H1 (cell line): ENCODE measurements around the gene TBP. TPM values are rescaled to one million over a fixed set of nuclear protein-coding genes. Genes with fewer than 3 reads are reported as not detected.

Experiments
- CTCF ChIA-PET: fragments of 300-600 bp; sonication (Branson Sonifier 250); formaldehyde crosslinking; loops from one replicate; lab custom pipeline; 2021; ENCODE audit not compliant: partially characterized antibody; lab: Charles Lee
- POLR2A ChIA-PET: fragments of 300-600 bp; sonication (Branson Sonifier 250); formaldehyde crosslinking; loops from one replicate; lab custom pipeline; 2021; ENCODE audit warnings: inconsistent platforms; ENCODE audit not compliant: partially characterized antibody; lab: Charles Lee
- DNase-seq, 2 experiments: peaks; one replicate each; pipeline versions ENCODE4 v3.0.0 to v3.0.0-alpha.2; 2010 to 2022; ENCODE audit warnings: low spot score in 2 of 2, low read depth in 1 of 2, mixed read lengths in 1 of 2
- FAIRE-seq: peaks from 2 replicates; lab custom pipeline; 2011; peaks lifted over from hg19 to GRCh38; lab: Jason Lieb, UNC
- H2AFZ ChIP-seq: 2 replicates; pipeline ENCODE4 v1.8.1; 2012; ENCODE audit warnings: low read length, inconsistent platforms
- H2AK5ac ChIP-seq: 2 replicates; pipeline ENCODE4 v1.6.1; 2013; ENCODE audit warnings: low read depth, low read length
- H2BK120ac ChIP-seq: replicated peaks from 2 replicates; pipeline ENCODE3; 2013; ENCODE audit warnings: low read depth, low read length, inconsistent platforms
- H2BK12ac ChIP-seq: 2 replicates; pipeline ENCODE4 v1.6.1; 2013; ENCODE audit warnings: low read depth, low read length
- H2BK15ac ChIP-seq: 2 replicates; pipeline ENCODE4 v1.6.1; 2013; ENCODE audit warnings: low read length
- H2BK20ac ChIP-seq: 2 replicates; pipeline ENCODE4 v1.6.1; 2013; ENCODE audit warnings: low read length
- H2BK5ac ChIP-seq: 2 replicates; pipeline ENCODE4 v1.6.1; 2013; ENCODE audit warnings: low read depth, low read length
- H3K14ac ChIP-seq: 2 replicates; pipeline ENCODE4 v1.6.1; 2013; ENCODE audit warnings: inconsistent platforms; ENCODE audit not compliant: insufficient read length
- H3K18ac ChIP-seq: 2 replicates; pipeline ENCODE4 v1.6.1; 2013; ENCODE audit warnings: low read length; ENCODE audit errors: extremely low read depth
- H3K23ac ChIP-seq: 2 replicates; pipeline ENCODE4 v1.6.1; 2013; ENCODE audit warnings: inconsistent platforms; ENCODE audit not compliant: insufficient read length
- H3K23me2 ChIP-seq: 2 replicates; pipeline ENCODE4 v1.6.1; 2013; ENCODE audit warnings: low read depth, low read length
- H3K27ac ChIP-seq: 2 replicates; pipeline ENCODE4 v1.6.1; 2011; ENCODE audit warnings: low read depth, low read length, inconsistent platforms
- H3K27me3 ChIP-seq, 4 experiments: replicated peaks in 1 of 4; 1 replicate in 1 of 4; 2 replicates in 3 of 4; pipeline versions ENCODE4 v1.6.1 to v1.8.1; 2011 to 2013; ENCODE audit warnings: low read length in 3 of 4, mild to moderate bottlenecking in 3 of 4, inconsistent platforms in 2 of 4, mixed read lengths in 2 of 4, moderate library complexity in 1 of 4; ENCODE audit not compliant: control insufficient read depth in 3 of 4, insufficient read depth in 3 of 4; ENCODE audit errors: extremely low read depth in 1 of 4
- H3K36me3 ChIP-seq, 4 experiments: 2 replicates each; pipeline versions ENCODE4 v1.6.1 to v1.8.1; 2011 to 2013; ENCODE audit warnings: mild to moderate bottlenecking in 4 of 4, low read length in 3 of 4, moderate library complexity in 2 of 4, control low read depth in 1 of 4, inconsistent platforms in 1 of 4; ENCODE audit not compliant: insufficient read depth in 4 of 4, control insufficient read depth in 2 of 4
- H3K4ac ChIP-seq: replicated peaks from 2 replicates; pipeline ENCODE3; 2013; ENCODE audit warnings: low read length, low read depth, mixed read lengths, inconsistent platforms; ENCODE audit not compliant: insufficient read length
- H3K4me1 ChIP-seq, 4 experiments: replicated peaks in 1 of 4; 1 replicate in 1 of 4; 2 replicates in 3 of 4; pipeline versions ENCODE4 v1.6.1 to v1.8.1; 2011 to 2013; ENCODE audit warnings: low read length in 3 of 4, inconsistent platforms in 2 of 4, mixed read lengths in 1 of 4; ENCODE audit not compliant: insufficient read depth in 4 of 4, control insufficient read depth in 3 of 4
- H3K4me2 ChIP-seq, 2 experiments: 2 replicates each; pipeline versions ENCODE4 v1.6.1 to v1.8.1; 2011 to 2013; ENCODE audit warnings: low read depth in 2 of 2, low read length in 2 of 2, control low read depth in 1 of 2, inconsistent platforms in 1 of 2, mild to moderate bottlenecking in 1 of 2; ENCODE audit not compliant: insufficient read depth in 1 of 2
- H3K4me3 ChIP-seq, 4 experiments: fragments of 200-600, 300-600 bp in 1 of 4; sonication (generic), shearing (Covaris generic), sonication (Bioruptor Twin) in 1 of 4; 2 replicates each; pipeline versions ENCODE4 v1.5.1 to v1.8.1; 2011 to 2016; ENCODE audit warnings: low read length in 4 of 4, low read depth in 3 of 4, control low read depth in 2 of 4, inconsistent platforms in 2 of 4, mild to moderate bottlenecking in 2 of 4, mixed read lengths in 1 of 4, moderate library complexity in 1 of 4; ENCODE audit not compliant: insufficient read depth in 2 of 4; ENCODE audit errors: extremely low read depth in 1 of 4
- H3K56ac ChIP-seq: replicated peaks from 2 replicates; pipeline ENCODE3; 2013; ENCODE audit warnings: low read depth, mild to moderate bottlenecking, mixed read lengths, low read length, inconsistent platforms; ENCODE audit not compliant: insufficient read length
- H3K79me1 ChIP-seq: 2 replicates; pipeline ENCODE4 v1.6.1; 2013; ENCODE audit warnings: low read depth, low read length, control low read depth
- H3K79me2 ChIP-seq, 2 experiments: 2 replicates each; pipeline versions ENCODE4 v1.6.1 to v1.8.1; 2012 to 2013; ENCODE audit warnings: low read length in 2 of 2, mild to moderate bottlenecking in 2 of 2, inconsistent platforms in 1 of 2; ENCODE audit not compliant: insufficient read depth in 2 of 2, control insufficient read depth in 1 of 2
- H3K9ac ChIP-seq, 4 experiments: replicated peaks in 1 of 4; 1 replicate in 1 of 4; 2 replicates in 3 of 4; pipeline versions ENCODE4 v1.6.1 to v1.8.1; 2011 to 2013; ENCODE audit warnings: low read depth in 3 of 4, low read length in 3 of 4, control low read depth in 2 of 4, mild to moderate bottlenecking in 2 of 4, moderate library complexity in 2 of 4, inconsistent platforms in 1 of 4; ENCODE audit errors: extremely low read depth in 1 of 4
- H3K9me3 ChIP-seq, 2 experiments: 2 replicates each; pipeline versions ENCODE4 v1.6.1 to v1.8.1; 2012 to 2013; ENCODE audit warnings: mild to moderate bottlenecking in 2 of 2, moderate library complexity in 2 of 2, control low read depth in 1 of 2, inconsistent platforms in 1 of 2, low read depth in 1 of 2, low read length in 1 of 2, mixed read lengths in 1 of 2; ENCODE audit not compliant: insufficient read depth in 2 of 2
- H4K20me1 ChIP-seq, 2 experiments: replicated peaks in 1 of 2; 2 replicates each; pipeline versions ENCODE3 to v1.8.1; 2011 to 2013; ENCODE audit warnings: inconsistent platforms in 2 of 2, low read length in 2 of 2, mild to moderate bottlenecking in 1 of 2; ENCODE audit not compliant: insufficient read depth in 2 of 2, control insufficient read depth in 1 of 2
- H4K5ac ChIP-seq: 2 replicates; pipeline ENCODE4 v1.6.1; 2013; ENCODE audit warnings: low read length, low read depth, mixed read lengths, inconsistent platforms; ENCODE audit not compliant: insufficient read length
- H4K8ac ChIP-seq: 2 replicates; pipeline ENCODE4 v1.8.0; 2013; ENCODE audit warnings: mild to moderate bottlenecking, moderate library complexity, low read length, inconsistent platforms; ENCODE audit not compliant: insufficient read depth; ENCODE audit errors: extremely low read depth
- H4K91ac ChIP-seq: replicated peaks from 2 replicates; pipeline ENCODE3; 2013; ENCODE audit warnings: low read length, mixed read lengths, inconsistent platforms; ENCODE audit not compliant: insufficient read length
- ASH2L ChIP-seq: fragments of 200-600, 300-600 bp; sonication (generic); IDR thresholded peaks from one replicate; pipeline ENCODE4 v1.7.1; 2017; ENCODE audit warnings: low read length
- CEBPB ChIP-seq: IDR thresholded peaks from 2 replicates; pipeline ENCODE4 v1.6.1; 2012; ENCODE audit warnings: low read depth, low read length
- GABPA ChIP-seq: IDR thresholded peaks from 2 replicates; pipeline ENCODE4 v1.6.1; 2011; ENCODE audit warnings: mild to moderate bottlenecking, low read length, moderate library complexity, borderline replicate concordance; ENCODE audit not compliant: insufficient read depth
- HDAC2 ChIP-seq, 2 experiments: fragments of 300-600 bp in 1 of 2; sonication (generic) in 1 of 2; IDR thresholded peaks; 2 replicates each; pipeline ENCODE4 v1.6.1; 2011 to 2012; ENCODE audit warnings: low read depth in 2 of 2, low read length in 2 of 2, mild to moderate bottlenecking in 2 of 2, moderate library complexity in 2 of 2, borderline replicate concordance in 1 of 2, inconsistent platforms in 1 of 2
- JUN ChIP-seq: IDR thresholded peaks from 2 replicates; pipeline ENCODE4 v1.6.1; 2011; ENCODE audit warnings: low read depth, mild to moderate bottlenecking, improper control_type of control experiment, low read length
- KDM4A ChIP-seq: IDR thresholded peaks from one replicate; pipeline ENCODE4 v1.7.1; 2012; ENCODE audit warnings: low read depth, mild to moderate bottlenecking, moderate library complexity, low read length, inconsistent platforms; ENCODE audit not compliant: severe bottlenecking
- MAX ChIP-seq: IDR thresholded peaks from 2 replicates; pipeline ENCODE4 v1.6.1; 2012; ENCODE audit warnings: inconsistent platforms
- POLR2A ChIP-seq, 2 experiments: IDR thresholded peaks; 1 replicate in 1 of 2; 2 replicates in 1 of 2; pipeline ENCODE4 v1.6.1; 2011; ENCODE audit warnings: low read depth in 2 of 2, low read length in 2 of 2, mild to moderate bottlenecking in 2 of 2; ENCODE audit errors: control extremely low read depth in 1 of 2
- RFX5 ChIP-seq: IDR thresholded peaks from 2 replicates; pipeline ENCODE4 v1.6.1; 2011; ENCODE audit warnings: low read depth, low read length, improper control_type of control experiment, borderline replicate concordance
- RNF2 ChIP-seq: fragments of 200-900, 300-1000 bp; sonication (generic); IDR thresholded peaks from 2 replicates; pipeline ENCODE4 v1.7.1; 2016; ENCODE audit warnings: borderline replicate concordance, low read depth, mild to moderate bottlenecking, antibody characterized with exemption, low read length; ENCODE audit not compliant: poor library complexity, severe bottlenecking; ENCODE audit errors: missing control alignments
- TBP ChIP-seq: IDR thresholded peaks from 2 replicates; pipeline ENCODE4 v1.6.1; 2011; ENCODE audit warnings: low read depth, low read length, improper control_type of control experiment
- YY1 ChIP-seq: IDR thresholded peaks from 2 replicates; pipeline ENCODE4 v1.6.1; 2011; ENCODE audit warnings: low read depth, mild to moderate bottlenecking, low read length
- WGBS, 2 experiments: shearing (Covaris generic) in 1 of 2; methylation state at CpG; one replicate each; pipeline versions ENCODE4 v1.1.6 to v1.1.7; 2013 to 2015; ENCODE audit warnings: low lambda C conversion rate in 2 of 2, mixed read lengths in 2 of 2, inconsistent platforms in 1 of 2, low coverage in 1 of 2, missing lambda C conversion rate in 1 of 2; ENCODE audit not compliant: insufficient replicate concordance in 2 of 2, insufficient coverage in 1 of 2, insufficient read length in 1 of 2; ENCODE audit errors: extremely low coverage in 1 of 2, missing lambda C conversion rate in 1 of 2; 5-methylcytosine and 5-hydroxymethylcytosine counted together
- polyA plus RNA-seq, 7 experiments: library from polyadenylated mRNA; depleted of rRNA in 3 of 7; stranded (reverse) in 5 of 7; unstranded in 2 of 7; fragments of >200 nt in 5 of 7; fragments of 200-250 nt in 2 of 7; gene quantifications; 1 replicate in 5 of 7; 2 replicates in 1 of 7; 4 replicates in 1 of 7; pipeline versions ENCODE4 v1.2.1 to v1.2.3, GENCODE V29; 2011 to 2013; ENCODE audit warnings: missing spikeins in 2 of 7, mixed read lengths in 2 of 7
- total RNA-seq: library from RNA; stranded (reverse); fragmentation: NEBNext Ultra II Directional; extraction: Animal tissue kit (Norgen Biotek cat#: 25700); gene quantifications from 2 replicates; pipeline ENCODE4 v1.2.1, GENCODE V29; 2021

TBP gene
- total and polyA plus RNA-seq, 2 of the 8 experiments (the other 6 are each of a cell fraction or from before 2014, with no cell fraction given): 17.2 to 20.9 TPM

GRCh38 chr6:170564936-170565530, 10.9 kb downstream of the TBP start:
- Histone ChIP-seq H3K79me1 (no peaks in the 10 kb centered on the region), H2BK120ac (no peak overlapping the region), H3K79me2 (no peaks in the 10 kb centered on the region), H2BK15ac (no peak overlapping the region), H2AK5ac (no peak overlapping the region), H3K27ac (no peak overlapping the region), H2BK12ac (no peak overlapping the region), H3K18ac (no peak overlapping the region), H3K14ac (no peak overlapping the region), H4K8ac (no peak overlapping the region), H2BK20ac (no peak overlapping the region), H2AFZ (no peak overlapping the region), H2BK5ac (no peak overlapping the region), H3K9me3 (no peaks in the 10 kb centered on the region), H3K36me3 (peaks cover 3 to 57% (median 33%) of the 10 kb centered on the region in 4 experiments), H3K27me3 (no peaks in the 10 kb centered on the region), H3K4me1 (no peaks in the 10 kb centered on the region), H3K9ac (no peak overlapping the region), H3K23me2 (no peaks in the 10 kb centered on the region), H3K23ac (no peak overlapping the region), H4K20me1 (peaks cover 0 to 3% of the 10 kb centered on the region in 2 experiments), H4K5ac (no peak overlapping the region), H3K56ac (no peak overlapping the region), H4K91ac (no peak overlapping the region), H3K4me2 (no peak overlapping the region), H3K4me3 (no peak overlapping the region), H3K4ac (no peak overlapping the region)
- FAIRE-seq (no peak), DNase-seq (no peak)
- ChIA-PET CTCF (interaction anchor here (0.9 to 1.5 kb wide), 2 partner anchors 10 to 11 kb away, joined by 4 read pairs; partner anchors contain the start of gene TBP), POLR2A (interaction anchor here (0.7 to 1.6 kb wide), 3 partner anchors 9 to 19 kb away, joined by 3 to 5 read pairs (median 4); partner anchors contain the start of gene PDCD2)
- WGBS, 2 experiments: 96% methylated on average over 6 of the region's 8 CpGs; no CpG with 5 or more reads in 1 of the 2 experiments
- TF ChIP-seq RNF2 (no peak), JUN (no peak), RFX5 (no peak), HDAC2 (IDR thresholded peaks at IDR 0.05; ENCODE audit: borderline replicate concordance in 1 of 2, low read depth in 2 of 2, low read length in 2 of 2) (no peak), ASH2L (no peak), TBP (no peak), KDM4A (no peak), YY1 (no peak), POLR2A (IDR thresholded peaks at IDR 0.05; ENCODE audit: control extremely low read depth in 1 of 2, low read depth in 2 of 2, low read length in 2 of 2) (no peak), CEBPB (no peak), GABPA (no peak), MAX (no peak)
